ENCODE measurements around the gene STAMBP. TPM values are rescaled to one million over a fixed set of nuclear protein-coding genes. Genes with fewer than 3 reads are reported as not detected.

The STAMBP gene
- polyA plus RNA-seq, 1 donor from 2014 or later = 69.1 TPM

DNA sequence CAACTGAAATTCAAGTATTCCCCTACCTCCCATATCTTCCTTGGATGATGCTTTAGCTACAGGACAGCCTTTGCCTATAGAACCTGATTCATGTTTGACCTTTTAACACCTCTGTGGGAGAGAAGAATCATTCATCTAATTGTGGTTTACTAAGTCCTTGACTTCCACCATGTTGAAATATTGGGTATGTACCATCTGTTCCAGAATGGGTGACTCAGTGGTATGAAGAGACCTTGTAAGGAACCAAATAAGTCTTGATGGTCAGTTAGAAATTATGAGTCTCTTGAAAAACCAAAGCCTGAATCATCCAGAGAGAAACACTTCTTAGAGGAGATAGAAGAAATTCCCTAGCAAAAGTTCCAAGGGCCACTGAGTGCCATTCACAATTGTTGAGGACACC is 27.5 kb downstream of the STAMBP start:
- no peaks in the 10 kb centered on the region for H3K9me3 ChIP-seq (ENCODE audit: low read length)
- no peaks in the 10 kb centered on the region for H4K20me1 ChIP-seq (ENCODE audit: insufficient read depth)
- H3K79me2 ChIP-seq (replicated peaks; ENCODE audit: insufficient read depth, low read length) = no peaks in the 10 kb centered on the region
- H3K4me3 ChIP-seq (ENCODE audit: low read length) = no peak overlapping the region
- no peaks in the 10 kb centered on the region for H3K27me3 ChIP-seq (ENCODE audit: insufficient read depth, low read depth, low read length)
- peaks cover 8% of the 10 kb centered on the region for H3K36me3 ChIP-seq (ENCODE audit: insufficient read depth, low read length)
- H3K9ac ChIP-seq (ENCODE audit: low read length) = no peak overlapping the region
- H3K9me2 ChIP-seq (ENCODE audit: insufficient read depth, low read length) = no peaks in the 10 kb centered on the region
- H2AFZ ChIP-seq (ENCODE audit: low read depth, low read length) = no peak overlapping the region
- no peaks in the 10 kb centered on the region for H3F3A ChIP-seq (ENCODE audit: insufficient read depth, low read length, poor library complexity, severe bottlenecking)
- H3K27ac ChIP-seq (ENCODE audit: low read length) = no peak overlapping the region
- TF ChIP-seq RAD21 (conservative IDR thresholded peaks at IDR 0.05) = no peak
- TF ChIP-seq EZH2 (IDR thresholded peaks at IDR 0.05; ENCODE audit: borderline replicate concordance, insufficient read depth, low read length, poor library complexity, severe bottlenecking) = no peak
- no peak for TF ChIP-seq TAF1 (IDR thresholded peaks at IDR 0.05; ENCODE audit: low read depth)
- TF ChIP-seq EP300 (conservative IDR thresholded peaks at IDR 0.05; ENCODE audit: poor library complexity, severe bottlenecking) = no peak
- TF ChIP-seq POLR2AphosphoS5 (IDR thresholded peaks at IDR 0.05) = no peak
- TF ChIP-seq MXI1 (conservative IDR thresholded peaks at IDR 0.05; ENCODE audit: poor library complexity, severe bottlenecking) = no peak
- TF ChIP-seq SMC3 (conservative IDR thresholded peaks at IDR 0.05; ENCODE audit: poor library complexity) = no peak
- TF ChIP-seq, protein P1, sequence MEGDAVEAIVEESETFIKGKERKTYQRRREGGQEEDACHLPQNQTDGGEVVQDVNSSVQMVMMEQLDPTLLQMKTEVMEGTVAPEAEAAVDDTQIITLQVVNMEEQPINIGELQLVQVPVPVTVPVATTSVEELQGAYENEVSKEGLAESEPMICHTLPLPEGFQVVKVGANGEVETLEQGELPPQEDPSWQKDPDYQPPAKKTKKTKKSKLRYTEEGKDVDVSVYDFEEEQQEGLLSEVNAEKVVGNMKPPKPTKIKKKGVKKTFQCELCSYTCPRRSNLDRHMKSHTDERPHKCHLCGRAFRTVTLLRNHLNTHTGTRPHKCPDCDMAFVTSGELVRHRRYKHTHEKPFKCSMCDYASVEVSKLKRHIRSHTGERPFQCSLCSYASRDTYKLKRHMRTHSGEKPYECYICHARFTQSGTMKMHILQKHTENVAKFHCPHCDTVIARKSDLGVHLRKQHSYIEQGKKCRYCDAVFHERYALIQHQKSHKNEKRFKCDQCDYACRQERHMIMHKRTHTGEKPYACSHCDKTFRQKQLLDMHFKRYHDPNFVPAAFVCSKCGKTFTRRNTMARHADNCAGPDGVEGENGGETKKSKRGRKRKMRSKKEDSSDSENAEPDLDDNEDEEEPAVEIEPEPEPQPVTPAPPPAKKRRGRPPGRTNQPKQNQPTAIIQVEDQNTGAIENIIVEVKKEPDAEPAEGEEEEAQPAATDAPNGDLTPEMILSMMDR (IDR thresholded peaks at IDR 0.05; ENCODE audit: poor library complexity, severe bottlenecking) = no peak
- TF ChIP-seq, protein P2, sequence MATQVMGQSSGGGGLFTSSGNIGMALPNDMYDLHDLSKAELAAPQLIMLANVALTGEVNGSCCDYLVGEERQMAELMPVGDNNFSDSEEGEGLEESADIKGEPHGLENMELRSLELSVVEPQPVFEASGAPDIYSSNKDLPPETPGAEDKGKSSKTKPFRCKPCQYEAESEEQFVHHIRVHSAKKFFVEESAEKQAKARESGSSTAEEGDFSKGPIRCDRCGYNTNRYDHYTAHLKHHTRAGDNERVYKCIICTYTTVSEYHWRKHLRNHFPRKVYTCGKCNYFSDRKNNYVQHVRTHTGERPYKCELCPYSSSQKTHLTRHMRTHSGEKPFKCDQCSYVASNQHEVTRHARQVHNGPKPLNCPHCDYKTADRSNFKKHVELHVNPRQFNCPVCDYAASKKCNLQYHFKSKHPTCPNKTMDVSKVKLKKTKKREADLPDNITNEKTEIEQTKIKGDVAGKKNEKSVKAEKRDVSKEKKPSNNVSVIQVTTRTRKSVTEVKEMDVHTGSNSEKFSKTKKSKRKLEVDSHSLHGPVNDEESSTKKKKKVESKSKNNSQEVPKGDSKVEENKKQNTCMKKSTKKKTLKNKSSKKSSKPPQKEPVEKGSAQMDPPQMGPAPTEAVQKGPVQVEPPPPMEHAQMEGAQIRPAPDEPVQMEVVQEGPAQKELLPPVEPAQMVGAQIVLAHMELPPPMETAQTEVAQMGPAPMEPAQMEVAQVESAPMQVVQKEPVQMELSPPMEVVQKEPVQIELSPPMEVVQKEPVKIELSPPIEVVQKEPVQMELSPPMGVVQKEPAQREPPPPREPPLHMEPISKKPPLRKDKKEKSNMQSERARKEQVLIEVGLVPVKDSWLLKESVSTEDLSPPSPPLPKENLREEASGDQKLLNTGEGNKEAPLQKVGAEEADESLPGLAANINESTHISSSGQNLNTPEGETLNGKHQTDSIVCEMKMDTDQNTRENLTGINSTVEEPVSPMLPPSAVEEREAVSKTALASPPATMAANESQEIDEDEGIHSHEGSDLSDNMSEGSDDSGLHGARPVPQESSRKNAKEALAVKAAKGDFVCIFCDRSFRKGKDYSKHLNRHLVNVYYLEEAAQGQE (IDR thresholded peaks at IDR 0.05; ENCODE audit: borderline replicate concordance) = no peak
- no peak overlapping the region for H3K4me2 ChIP-seq (ENCODE audit: low read length)

- Histone ChIP-seq H3K9me3 (ENCODE audit: low read length) (no peaks in the 10 kb centered on the region), H3F3A (ENCODE audit: insufficient read depth, low read length, poor library complexity, severe bottlenecking) (no peaks in the 10 kb centered on the region), H3K27me3 (ENCODE audit: insufficient read depth, low read depth, low read length) (no peaks in the 10 kb centered on the region), H3K4me3 (ENCODE audit: low read length) (no peak overlapping the region), H3K4me2 (ENCODE audit: low read length) (no peak overlapping the region), H3K9me2 (ENCODE audit: insufficient read depth, low read length) (no peaks in the 10 kb centered on the region), H3K36me3 (ENCODE audit: insufficient read depth, low read length) (peaks cover 15% of the 10 kb centered on the region), H3K27ac (ENCODE audit: low read length) (no peak overlapping the region), H3K9ac (ENCODE audit: low read length) (no peak overlapping the region), H2AFZ (ENCODE audit: low read depth, low read length) (no peak overlapping the region), H3K79me2 (replicated peaks; ENCODE audit: insufficient read depth, low read length) (no peaks in the 10 kb centered on the region), H4K20me1 (ENCODE audit: insufficient read depth) (no peaks in the 10 kb centered on the region)
- TF ChIP-seq, protein P1 (IDR thresholded peaks at IDR 0.05; ENCODE audit: poor library complexity, severe bottlenecking) = no peak
- TF ChIP-seq POLR2AphosphoS5 (IDR thresholded peaks at IDR 0.05) (no peak), RAD21 (conservative IDR thresholded peaks at IDR 0.05) (no peak), MXI1 (conservative IDR thresholded peaks at IDR 0.05; ENCODE audit: poor library complexity, severe bottlenecking) (no peak), EP300 (conservative IDR thresholded peaks at IDR 0.05; ENCODE audit: poor library complexity, severe bottlenecking) (no peak)
These were observed 31.2 kb downstream of the STAMBP start for GRCh38 chr2:73859721-73860586.
